AG09309 (cell line): Measurements from ENCODE around the gene OR7G3.

Source experiments
- DNase-seq: peaks from one replicate; pipeline ENCODE4 v3.0.0-alpha.2; 2010; ENCODE audit warnings: low read depth
- H3K4me3 ChIP-seq: 2 replicates; pipeline ENCODE4 v1.5.1; 2011; ENCODE audit warnings: mild to moderate bottlenecking, low read depth, low read length, moderate library complexity; ENCODE audit not compliant: control insufficient read depth
- TF ChIP-seq, protein P1 (sequence below): IDR thresholded peaks from 2 replicates; pipeline ENCODE4 v1.5.1; 2011; ENCODE audit warnings: mild to moderate bottlenecking, low read depth, low read length, inconsistent platforms; ENCODE audit not compliant: insufficient read depth, control insufficient read depth; ENCODE audit errors: missing control alignments

OR7G3 gene

DNA sequence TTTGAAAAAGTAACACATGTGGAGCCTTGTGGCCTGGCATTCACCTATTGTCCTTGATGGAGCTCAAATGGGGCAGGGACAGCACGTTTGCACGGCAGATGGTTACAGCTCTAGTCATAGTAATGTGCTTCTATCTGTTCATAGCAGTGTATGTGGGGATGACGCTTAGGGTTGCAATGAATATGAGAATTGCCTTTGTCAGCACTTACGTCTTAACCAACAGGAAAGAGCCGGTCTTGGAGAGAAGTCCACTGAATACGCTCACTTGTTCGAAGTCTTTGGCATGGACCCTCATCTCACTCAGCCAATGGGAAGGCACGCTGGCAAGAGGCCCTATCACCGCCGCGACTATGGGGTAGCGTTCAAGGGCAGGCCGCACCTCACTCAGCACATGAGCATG lies 33.1 kb upstream of the OR7G3 start:
- no peak for DNase-seq
- H3K4me3 ChIP-seq, result no peak overlapping the region
- TF ChIP-seq, protein P1, sequence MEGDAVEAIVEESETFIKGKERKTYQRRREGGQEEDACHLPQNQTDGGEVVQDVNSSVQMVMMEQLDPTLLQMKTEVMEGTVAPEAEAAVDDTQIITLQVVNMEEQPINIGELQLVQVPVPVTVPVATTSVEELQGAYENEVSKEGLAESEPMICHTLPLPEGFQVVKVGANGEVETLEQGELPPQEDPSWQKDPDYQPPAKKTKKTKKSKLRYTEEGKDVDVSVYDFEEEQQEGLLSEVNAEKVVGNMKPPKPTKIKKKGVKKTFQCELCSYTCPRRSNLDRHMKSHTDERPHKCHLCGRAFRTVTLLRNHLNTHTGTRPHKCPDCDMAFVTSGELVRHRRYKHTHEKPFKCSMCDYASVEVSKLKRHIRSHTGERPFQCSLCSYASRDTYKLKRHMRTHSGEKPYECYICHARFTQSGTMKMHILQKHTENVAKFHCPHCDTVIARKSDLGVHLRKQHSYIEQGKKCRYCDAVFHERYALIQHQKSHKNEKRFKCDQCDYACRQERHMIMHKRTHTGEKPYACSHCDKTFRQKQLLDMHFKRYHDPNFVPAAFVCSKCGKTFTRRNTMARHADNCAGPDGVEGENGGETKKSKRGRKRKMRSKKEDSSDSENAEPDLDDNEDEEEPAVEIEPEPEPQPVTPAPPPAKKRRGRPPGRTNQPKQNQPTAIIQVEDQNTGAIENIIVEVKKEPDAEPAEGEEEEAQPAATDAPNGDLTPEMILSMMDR, result no peak

- TF ChIP-seq, protein P1, result no peak
These were observed 29.6 kb upstream of the OR7G3 start for GRCh38 chr19:9156304-9156703.

DNA sequence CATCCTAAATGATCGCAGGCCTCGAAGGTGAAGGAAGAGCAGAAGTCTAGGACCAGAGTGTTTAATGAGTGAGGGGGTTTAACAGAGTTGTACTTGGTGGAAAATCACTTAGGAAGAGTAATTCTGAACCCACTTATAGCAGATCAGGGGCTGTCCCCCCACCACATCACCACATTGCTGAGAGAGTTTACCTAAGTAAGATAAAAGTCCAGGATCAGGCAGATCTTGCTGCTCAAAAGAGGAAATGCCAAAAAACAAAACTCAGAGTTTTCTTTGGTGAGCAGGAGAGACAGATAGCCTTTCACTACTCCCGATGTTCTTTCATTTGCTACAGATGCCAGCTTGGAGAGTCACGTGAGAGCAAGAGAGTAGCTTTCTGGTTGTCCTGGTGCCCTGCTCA lies 28.8 kb upstream of the OR7G3 start:
- TF ChIP-seq, protein P1, result no peak

More at GRCh38 chr19:9156304-9156703, 29.6 kb upstream of the OR7G3 start:
- no peak for DNase-seq
- no peak overlapping the region for H3K4me3 ChIP-seq

DNA sequence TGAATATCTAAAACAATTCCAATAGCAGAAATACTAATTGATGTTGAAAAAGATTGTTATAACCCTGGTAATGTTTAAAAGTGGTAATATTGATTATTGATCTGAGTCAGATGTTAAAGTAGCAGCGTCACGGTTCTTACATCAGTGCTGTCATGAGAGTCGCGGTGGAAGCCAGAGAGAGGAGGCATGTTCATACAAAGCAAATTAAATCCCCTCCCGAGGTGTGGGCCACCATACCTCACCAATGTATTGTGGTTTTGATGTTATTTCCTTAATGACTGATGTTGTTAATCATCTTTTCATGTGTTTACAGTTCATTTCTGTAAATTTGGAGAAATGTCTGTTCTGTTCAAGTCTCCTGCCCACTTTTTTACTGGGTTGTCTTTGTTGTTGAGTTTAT lies 24.6 kb upstream of the OR7G3 start:
- no peak overlapping the region for H3K4me3 ChIP-seq
- DNase-seq, result no peak
- TF ChIP-seq, protein P1, result no peak

More for the DNA sequence above, 28.8 kb upstream of the OR7G3 start:
- H3K4me3 ChIP-seq, result no peak overlapping the region
- no peak for DNase-seq

- no peak for DNase-seq
- H3K4me3 ChIP-seq, result no peak overlapping the region
- TF ChIP-seq, protein P1, result no peak
These were observed 23.9 kb upstream of the OR7G3 start for GRCh38 chr19:9150650-9151049.

GRCh38 chr19:9149997-9150396 lies 23.2 kb upstream of the OR7G3 start:
- TF ChIP-seq, protein P1, result no peak
- no peak for DNase-seq
- H3K4me3 ChIP-seq, result no peak overlapping the region

DNA sequence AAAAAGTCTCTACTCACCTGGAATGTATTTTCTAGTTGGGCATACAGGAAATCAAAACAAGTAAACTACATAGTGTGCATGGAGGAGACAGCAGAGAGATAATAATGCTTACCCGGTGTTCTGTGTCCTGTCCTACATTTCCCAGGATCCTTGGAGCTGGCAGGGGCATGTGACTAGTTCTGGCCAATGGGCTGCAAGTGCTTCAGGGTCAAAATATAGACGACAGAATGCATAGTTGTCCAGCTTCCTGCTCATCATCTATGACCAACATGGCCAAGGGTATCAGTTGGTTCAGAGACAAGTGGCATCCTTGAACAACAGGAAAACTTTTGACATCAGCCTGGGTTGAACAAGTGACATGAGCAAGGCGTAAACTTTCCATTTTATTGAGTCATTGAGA lies 21.9 kb upstream of the OR7G3 start:
- no peak for DNase-seq
- TF ChIP-seq, protein P1, result no peak
- no peak overlapping the region for H3K4me3 ChIP-seq
